Measurements from ENCODE around the gene NEO1.
"Not testable (repeated sequence)": the region's sequence is repeated elsewhere in the genome, so short reads cannot be mapped to it uniquely, and the experiment has no call there.

NEO1 gene

GRCh38 chr15:73141216-73141900, 89.1 kb downstream of the NEO1 start:
- DNase-seq = no peak

- DNase-seq = no peak
These were observed 90.8 kb downstream of the NEO1 start for GRCh38 chr15:73142802-73143762.

- no peak for DNase-seq
These were observed 91.5 kb downstream of the NEO1 start for GRCh38 chr15:73143763-73144155.

DNA sequence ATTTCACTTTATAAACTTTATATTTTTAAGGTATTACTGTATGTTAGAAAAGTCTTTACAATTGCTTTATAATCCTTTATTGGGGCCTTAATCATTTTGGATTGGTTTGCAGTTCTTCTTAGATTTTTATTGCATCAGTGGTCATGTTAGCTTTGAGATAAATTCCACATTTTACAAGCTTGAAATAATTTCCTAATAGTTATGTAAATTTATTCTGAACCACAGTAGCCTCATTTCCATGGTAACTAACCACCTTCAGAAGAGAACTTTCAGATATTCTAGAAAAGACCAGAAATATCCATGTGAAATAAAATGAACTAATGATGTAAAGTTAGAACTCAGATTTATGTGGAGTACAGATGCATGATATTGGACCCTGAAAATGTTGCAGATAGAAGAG, 94.2 kb downstream of the NEO1 start:
- DNase-seq = no peak

- DNase-seq = no peak
These were observed 98.6 kb downstream of the NEO1 start for GRCh38 chr15:73150831-73151230.

GRCh38 chr15:73153024-73153423, 100.8 kb downstream of the NEO1 start:
- DNase-seq = no peak

DNA sequence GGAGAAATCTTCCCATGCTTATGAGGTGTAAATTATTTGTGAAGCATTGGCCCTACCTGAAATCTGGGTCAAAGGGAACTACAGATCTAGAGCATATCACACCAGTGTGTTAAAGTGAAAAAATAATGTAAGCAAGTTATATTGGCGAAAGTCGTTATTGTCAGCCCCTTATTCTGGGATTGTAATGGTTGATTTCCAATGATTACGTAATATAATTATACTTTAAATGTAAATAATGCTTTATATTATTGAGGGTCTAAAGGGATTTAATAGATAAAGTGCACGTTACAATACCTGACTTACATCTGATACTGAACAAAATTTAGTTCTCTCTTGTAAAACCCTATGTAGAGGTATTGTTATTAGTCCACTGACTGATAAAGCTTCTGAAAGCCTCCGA, 101.2 kb downstream of the NEO1 start:
- DNase-seq = no peak

DNA sequence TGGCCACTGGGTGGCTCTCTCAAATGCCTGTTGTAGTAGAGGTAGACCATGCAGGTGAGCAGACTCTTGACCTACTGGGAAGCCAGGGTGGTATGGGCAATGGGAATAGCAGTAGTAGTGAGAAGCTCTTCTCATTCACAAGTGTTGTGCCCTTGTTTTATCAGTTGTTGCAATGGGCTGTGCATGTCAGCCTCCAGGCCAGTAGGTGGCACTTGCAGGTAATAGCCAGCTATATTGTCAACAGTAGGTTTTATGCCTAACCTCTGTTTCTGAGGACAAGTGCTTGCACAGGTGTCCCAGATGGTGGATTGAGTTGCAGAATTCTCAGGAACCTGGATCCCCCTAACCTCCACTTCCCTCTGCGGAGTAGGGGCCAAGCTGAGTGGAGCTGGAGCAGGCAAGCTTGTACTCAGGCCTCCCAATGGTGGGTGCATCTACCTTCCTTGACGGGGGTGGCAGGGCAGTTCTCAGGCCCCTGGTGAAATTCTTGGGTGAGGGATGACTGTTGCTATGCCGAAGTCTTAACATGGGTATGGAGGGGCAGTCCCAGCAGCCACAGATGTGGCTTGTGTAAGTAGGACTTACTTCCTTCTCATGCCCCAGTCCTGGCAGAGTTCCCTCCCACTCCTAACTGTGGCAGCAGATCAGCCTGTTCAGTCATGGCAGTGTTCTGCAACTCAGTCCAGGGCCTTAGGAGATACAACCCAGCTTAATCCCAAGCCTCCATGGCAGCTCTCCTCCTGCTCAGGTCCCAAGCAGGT, 104.3 kb downstream of the NEO1 start:
- DNase-seq = no peak

- DNase-seq = no peak
These were observed 109.3 kb downstream of the NEO1 start for GRCh38 chr15:73161546-73161945.

DNA sequence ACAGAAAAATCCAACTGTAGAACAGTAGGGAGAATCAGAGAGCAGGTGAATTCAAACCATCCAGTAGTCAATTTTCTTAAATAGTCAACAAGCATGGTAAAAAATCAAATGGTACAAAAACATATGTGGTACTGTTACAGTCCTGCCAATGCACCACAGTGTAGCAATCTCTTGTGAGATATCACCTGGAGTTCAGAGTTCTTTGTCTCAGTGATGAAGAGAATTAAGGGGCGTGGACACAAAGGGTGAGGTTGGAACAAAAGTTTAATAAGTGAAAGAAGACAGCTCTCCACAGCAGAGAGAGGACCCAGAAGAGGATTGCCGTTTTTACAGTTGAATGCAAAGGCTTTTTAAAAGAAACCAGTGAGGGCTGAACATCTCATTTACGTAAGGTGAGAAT, 113.2 kb downstream of the NEO1 start:
- DNase-seq = no peak

DNA sequence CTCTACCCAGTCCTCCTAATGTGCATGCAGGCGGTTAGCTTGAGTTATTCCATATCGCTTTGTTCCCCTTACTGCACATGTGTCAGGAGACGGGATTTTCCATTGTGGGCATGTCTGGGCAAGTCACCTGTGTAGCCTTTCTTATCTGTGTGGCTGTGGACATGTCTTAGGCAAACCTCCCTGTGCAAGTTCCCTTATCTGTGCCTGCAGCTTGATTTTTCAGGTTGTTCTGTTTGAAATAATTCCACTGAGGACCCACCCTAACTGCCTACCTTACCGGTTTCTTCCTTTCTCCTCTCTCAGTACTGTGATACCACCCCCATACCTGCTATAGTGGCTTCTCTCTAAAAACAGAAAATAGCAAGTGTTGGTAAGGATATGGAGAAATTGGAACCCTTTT, 113.6 kb downstream of the NEO1 start:
- no peak for DNase-seq

- not testable (repeated sequence) for DNase-seq
These were observed 114.4 kb downstream of the NEO1 start for GRCh38 chr15:73166711-73167110.

DNA sequence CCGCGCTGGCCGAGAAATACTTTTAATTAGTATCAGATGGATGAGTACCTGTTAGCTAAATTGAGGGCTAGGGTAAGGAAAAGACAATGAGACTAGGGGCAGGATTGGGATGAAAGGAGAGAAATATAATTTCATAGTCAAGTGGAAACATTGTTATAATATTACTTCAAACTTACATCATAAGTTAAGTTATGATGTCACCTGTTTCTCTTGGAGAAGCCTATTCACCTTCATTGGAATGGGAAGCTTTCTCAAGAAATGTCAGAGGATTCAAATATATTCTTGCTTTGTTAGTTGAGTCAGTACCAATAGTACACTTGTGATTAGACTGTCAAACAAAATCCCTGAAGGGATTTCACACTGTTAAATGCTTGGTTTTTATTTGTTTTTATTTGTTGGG, 116.2 kb downstream of the NEO1 start:
- no peak for DNase-seq

DNA sequence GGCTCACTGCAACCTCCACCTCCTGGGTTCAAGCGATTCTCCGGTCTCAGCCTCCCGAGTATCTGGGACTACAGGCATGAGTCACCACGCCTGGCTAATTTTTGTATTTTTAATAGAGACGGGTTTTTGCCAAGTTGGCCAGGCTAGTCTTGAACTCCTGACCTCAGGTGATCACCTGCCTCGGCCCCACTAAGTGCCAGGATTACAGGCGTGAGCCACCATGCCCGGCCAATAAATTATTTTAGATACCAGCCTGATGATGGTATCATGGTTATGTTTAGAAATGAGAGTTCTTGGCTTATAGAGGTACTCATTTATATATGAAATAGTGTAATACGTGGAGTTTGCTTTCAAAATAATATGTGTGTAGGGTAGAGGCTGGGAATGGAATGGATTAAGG, 119.4 kb downstream of the NEO1 start:
- DNase-seq = no peak

DNA sequence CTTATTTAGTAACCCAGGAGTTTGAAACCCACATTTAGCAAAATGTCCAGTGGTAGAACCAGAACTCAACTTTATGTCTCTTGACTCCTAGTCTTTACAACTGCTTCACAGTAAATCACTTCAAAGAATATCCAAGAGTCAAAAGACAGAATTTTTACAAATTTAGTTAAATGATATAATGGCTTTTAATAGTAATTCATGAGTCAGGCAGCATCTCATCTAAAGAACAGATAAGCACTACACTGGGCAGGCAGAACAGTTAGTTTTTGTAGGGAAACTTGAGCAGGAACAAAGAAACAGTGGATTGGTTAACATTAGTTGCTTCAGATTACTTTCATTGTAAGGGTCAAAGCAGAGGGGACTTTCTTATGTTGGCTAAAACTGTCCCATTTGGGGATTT, 120.2 kb downstream of the NEO1 start:
- no peak for DNase-seq

- no peak for DNase-seq
These were observed 121.9 kb downstream of the NEO1 start for GRCh38 chr15:73174171-73174570.

DNA sequence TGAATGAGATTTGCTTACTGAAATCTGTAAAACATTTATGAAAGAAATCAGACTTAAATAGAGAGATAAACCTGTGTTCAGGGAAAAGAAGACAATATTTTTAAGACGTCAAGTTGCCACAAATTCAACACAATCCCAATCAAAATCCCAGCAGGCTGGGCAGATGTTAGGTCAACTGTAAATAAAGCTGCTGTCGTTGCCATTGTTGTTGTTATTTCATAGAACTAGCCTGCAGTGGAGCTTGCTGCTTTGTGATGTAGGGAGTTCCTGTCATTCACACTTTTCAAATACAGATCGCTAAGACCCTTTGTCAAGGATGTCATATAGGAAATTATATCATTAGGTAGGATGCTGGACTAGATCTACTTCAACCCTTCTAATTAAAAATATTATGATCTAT, 123.1 kb downstream of the NEO1 start:
- no peak for DNase-seq

DNA sequence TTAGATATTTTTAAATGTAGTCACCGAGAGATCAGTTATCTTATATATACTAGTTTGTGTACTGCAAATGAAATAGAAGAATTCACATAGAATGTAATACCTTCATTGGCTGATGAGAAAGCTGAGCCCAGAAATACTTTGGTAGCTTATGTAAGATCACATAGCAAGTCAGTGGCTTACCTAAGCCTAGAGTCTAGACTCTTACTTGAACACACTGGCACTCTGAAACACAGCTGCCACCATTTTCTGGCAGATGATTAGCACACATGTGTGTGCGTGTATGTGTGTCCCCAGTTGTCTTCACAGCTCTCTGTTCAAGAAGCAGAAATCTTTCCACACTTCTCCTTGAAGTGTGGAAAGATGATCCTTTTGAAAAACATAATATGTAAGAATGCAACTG, 124.3 kb downstream of the NEO1 start:
- no peak for DNase-seq

GRCh38 chr15:73183071-73183470, 130.8 kb downstream of the NEO1 start:
- no peak for DNase-seq

- no peak for DNase-seq
These were observed 137.9 kb downstream of the NEO1 start for GRCh38 chr15:73190189-73190601.

- DNase-seq = no peak
These were observed 142.9 kb downstream of the NEO1 start for GRCh38 chr15:73195166-73195565.

DNA sequence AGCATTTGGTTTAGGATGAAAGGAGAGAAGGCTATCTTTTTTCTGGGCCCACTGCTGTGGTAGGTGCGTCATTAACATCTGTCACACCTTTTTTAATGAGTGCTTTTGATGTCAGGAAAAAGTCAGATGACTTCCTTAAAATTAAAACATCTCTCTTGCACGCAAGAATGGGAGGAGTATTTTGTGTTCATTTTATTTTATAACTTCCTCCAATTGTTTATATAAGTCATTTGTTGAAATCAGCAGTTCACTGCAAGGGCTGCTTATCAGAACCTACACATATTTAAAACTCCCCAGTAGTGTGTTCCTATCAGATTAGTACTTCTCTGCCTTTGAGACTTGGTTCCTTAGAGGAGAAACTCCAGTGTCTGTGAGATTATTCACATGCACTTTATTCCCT, 143.8 kb downstream of the NEO1 start:
- DNase-seq = no peak

GRCh38 chr15:73200339-73200738, 148.1 kb downstream of the NEO1 start:
- DNase-seq = no peak

GRCh38 chr15:73210630-73211029, 158.4 kb downstream of the NEO1 start:
- DNase-seq = no peak
